Measurements from ENCODE around the gene USE1. TPM values are rescaled to one million over a fixed set of nuclear protein-coding genes. Genes with fewer than 3 reads are reported as not detected.

USE1 gene
- total RNA-seq, 1 donor from 2014 or later: 14.9 TPM

DNA sequence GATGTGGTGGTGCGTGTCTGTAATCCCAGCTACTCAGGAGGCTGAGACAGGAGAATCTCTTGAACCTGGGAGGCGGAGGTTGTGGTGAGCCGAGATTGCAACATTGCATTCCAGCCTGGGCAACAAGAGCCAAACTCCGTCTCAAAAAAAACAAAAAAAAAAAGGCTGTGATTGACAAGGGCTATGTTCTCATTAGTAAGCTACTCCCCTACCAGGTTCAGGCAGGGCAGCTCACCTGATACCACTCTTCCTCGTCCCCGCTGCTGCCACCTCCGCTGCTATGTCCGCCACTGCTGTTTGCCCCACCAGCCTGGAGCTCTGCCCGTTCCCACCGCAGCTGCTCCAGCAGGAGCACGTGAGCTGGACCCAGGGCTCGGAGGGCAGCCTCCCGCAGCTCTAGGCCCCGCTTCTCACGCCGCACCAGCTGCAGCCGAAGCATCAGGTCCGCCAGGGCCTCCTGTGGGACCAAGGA is 40.0 kb downstream of the USE1 start:
- no peak for DNase-seq (ENCODE audit: low read depth)
- TF ChIP-seq CTCF (IDR thresholded peaks at IDR 0.05; ENCODE audit: insufficient read depth, low read length, poor library complexity, severe bottlenecking): no peak
- Histone ChIP-seq H3K36me3 (ENCODE audit: control insufficient read depth, insufficient read depth, low read length) (no peaks in the 10 kb centered on the region), H3K4me3 (ENCODE audit: low read depth, low read length) (no peak overlapping the region), H3K27me3 (ENCODE audit: control insufficient read depth, insufficient read depth, low read length) (no peaks in the 10 kb centered on the region)

GRCh38 chr19:17256130-17256529 is 41.0 kb downstream of the USE1 start:
- TF ChIP-seq CTCF (IDR thresholded peaks at IDR 0.05; ENCODE audit: insufficient read depth, low read length, poor library complexity, severe bottlenecking): no peak
- no peak overlapping the region for H3K4me3 ChIP-seq (ENCODE audit: low read depth, low read length)
- no peaks in the 10 kb centered on the region for H3K27me3 ChIP-seq (ENCODE audit: control insufficient read depth, insufficient read depth, low read length)
- H3K36me3 ChIP-seq (ENCODE audit: control insufficient read depth, insufficient read depth, low read length): no peaks in the 10 kb centered on the region
- no peak for DNase-seq (ENCODE audit: low read depth)

DNA sequence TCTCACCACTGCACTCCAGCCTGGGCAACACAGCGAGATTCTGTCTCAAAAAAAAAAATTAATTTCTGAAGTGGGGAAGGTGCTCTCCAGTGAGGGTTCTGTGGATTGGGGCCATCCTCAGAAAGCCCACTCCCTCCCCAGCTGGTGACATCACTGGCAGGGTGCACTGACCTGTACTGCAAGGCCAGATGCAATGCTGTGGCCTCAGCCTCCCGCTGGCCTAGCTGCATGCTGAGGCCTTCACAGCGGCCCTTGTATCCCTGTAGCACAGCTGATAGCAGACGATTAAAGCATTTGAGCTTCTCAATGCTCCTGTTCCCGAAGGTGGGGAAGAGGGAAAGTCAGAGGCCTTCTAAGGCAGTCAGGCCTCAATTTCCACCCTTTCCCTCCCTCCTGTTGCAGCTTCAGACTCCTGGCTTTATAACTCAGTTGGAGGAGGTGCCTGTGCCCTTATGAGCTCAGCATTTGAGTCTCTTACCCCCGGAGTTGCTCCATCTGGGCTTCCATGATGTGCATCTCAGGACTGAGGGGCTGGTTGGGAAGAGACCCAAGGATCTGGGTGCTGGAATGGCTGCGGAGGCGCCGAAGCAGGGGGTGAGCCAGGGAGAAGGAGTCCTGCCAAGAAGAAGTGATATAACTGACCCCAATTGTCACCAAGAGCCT is 44.1 kb downstream of the USE1 start:
- TF ChIP-seq CTCF (IDR thresholded peaks at IDR 0.05; ENCODE audit: insufficient read depth, low read length, poor library complexity, severe bottlenecking): no peak
- Histone ChIP-seq H3K36me3 (ENCODE audit: control insufficient read depth, insufficient read depth, low read length) (no peaks in the 10 kb centered on the region), H3K4me3 (ENCODE audit: low read depth, low read length) (no peak overlapping the region), H3K27me3 (ENCODE audit: control insufficient read depth, insufficient read depth, low read length) (no peaks in the 10 kb centered on the region)
- DNase-seq (ENCODE audit: low read depth): no peak

DNA sequence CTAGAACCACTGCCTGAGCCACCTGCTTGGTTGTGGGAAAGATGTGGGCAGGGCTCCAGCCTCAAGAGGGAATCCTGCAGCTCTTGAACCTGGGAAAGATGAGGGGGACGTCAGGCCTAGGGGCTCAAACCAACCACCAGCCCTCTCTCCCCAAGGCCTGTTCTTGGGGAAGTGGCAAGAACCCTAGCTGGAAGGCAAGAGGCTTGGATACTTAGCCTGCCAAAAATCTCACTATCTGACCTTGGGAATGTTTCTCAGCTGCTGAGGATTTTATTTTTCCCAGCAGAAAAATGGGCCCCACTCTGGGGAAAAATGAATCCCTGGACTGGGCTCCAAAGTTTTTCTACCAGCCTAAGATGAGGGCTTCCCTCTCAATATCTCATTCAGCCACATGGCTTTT is 44.8 kb downstream of the USE1 start:
- no peaks in the 10 kb centered on the region for H3K27me3 ChIP-seq (ENCODE audit: control insufficient read depth, insufficient read depth, low read length)
- no peaks in the 10 kb centered on the region for H3K36me3 ChIP-seq (ENCODE audit: control insufficient read depth, insufficient read depth, low read length)
- no peak overlapping the region for H3K4me3 ChIP-seq (ENCODE audit: low read depth, low read length)
- TF ChIP-seq CTCF (IDR thresholded peaks at IDR 0.05; ENCODE audit: insufficient read depth, low read length, poor library complexity, severe bottlenecking): no peak
- DNase-seq (ENCODE audit: low read depth): no peak

DNA sequence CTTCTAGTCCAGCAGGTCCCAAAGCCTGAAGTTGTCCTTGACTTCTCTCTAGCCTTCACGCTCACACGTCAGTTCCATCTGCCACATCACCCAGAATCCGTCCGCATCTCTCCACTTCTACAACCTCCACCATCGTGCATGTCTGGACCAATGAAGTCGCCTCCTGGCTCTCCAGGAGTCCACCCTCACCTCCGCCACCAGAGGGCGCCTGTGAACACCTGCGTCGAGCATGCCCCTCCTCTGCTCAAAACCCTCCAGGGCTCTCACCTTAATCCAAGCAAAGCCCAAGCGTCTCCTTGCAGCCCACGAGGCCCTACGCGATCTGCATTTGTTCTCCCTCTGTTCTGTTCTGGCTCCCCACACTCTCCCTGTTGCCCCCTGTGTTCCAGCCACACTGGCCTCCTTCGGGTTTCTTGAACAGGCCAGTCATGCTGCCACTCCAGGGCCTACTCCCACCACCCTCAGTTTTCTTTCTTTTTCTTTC is 45.7 kb downstream of the USE1 start:
- no peak for DNase-seq (ENCODE audit: low read depth)
- Histone ChIP-seq H3K27me3 (ENCODE audit: control insufficient read depth, insufficient read depth, low read length) (no peaks in the 10 kb centered on the region), H3K4me3 (ENCODE audit: low read depth, low read length) (no peak overlapping the region), H3K36me3 (ENCODE audit: control insufficient read depth, insufficient read depth, low read length) (no peaks in the 10 kb centered on the region)
- TF ChIP-seq CTCF (IDR thresholded peaks at IDR 0.05; ENCODE audit: insufficient read depth, low read length, poor library complexity, severe bottlenecking): peak; percentile 85

- no peak for DNase-seq (ENCODE audit: low read depth)
- no peaks in the 10 kb centered on the region for H3K27me3 ChIP-seq (ENCODE audit: control insufficient read depth, insufficient read depth, low read length)
- H3K4me3 ChIP-seq (ENCODE audit: low read depth, low read length): no peak overlapping the region
- no peaks in the 10 kb centered on the region for H3K36me3 ChIP-seq (ENCODE audit: control insufficient read depth, insufficient read depth, low read length)
- no peak for TF ChIP-seq CTCF (IDR thresholded peaks at IDR 0.05; ENCODE audit: insufficient read depth, low read length, poor library complexity, severe bottlenecking)
Observed at GRCh38 chr19:17262557-17262956, 47.4 kb downstream of the USE1 start.
